Endothelial cell of umbilical vein (primary cell): ENCODE measurements around the gene TAOK1. TPM values are rescaled to one million over a fixed set of nuclear protein-coding genes. Genes with fewer than 3 reads are reported as not detected.

Experiments used
- BruUV-seq: library from RNA; stranded (reverse); fragments of 400-500 nt; replicated peaks from 2 replicates; lab custom pipeline; 2021; lab: Mats Ljungman, UMichigan
- CTCF ChIA-PET: fragments of 300-600, 350-600 bp; sonication (Branson Sonifier 250); formaldehyde crosslinking; loops from one replicate; lab custom pipeline; 2021; ENCODE audit warnings: antibody characterized with exemption, inconsistent platforms; lab: Charles Lee
- POLR2A ChIA-PET: fragments of 300-600, 350-600 bp; sonication (Branson Sonifier 250); formaldehyde crosslinking; loops from one replicate; lab custom pipeline; 2021; ENCODE audit warnings: antibody characterized with exemption, inconsistent platforms; lab: Charles Lee
- DNase-seq: peaks from one replicate; pipeline ENCODE4 v3.0.0-alpha.2; 2011; ENCODE audit warnings: low read depth, low spot score
- FAIRE-seq: peaks from 2 replicates; lab custom pipeline; 2011; peaks lifted over from hg19 to GRCh38; lab: Jason Lieb, UNC
- H2AFZ ChIP-seq: 2 replicates; pipeline ENCODE4 v1.6.0; 2012; ENCODE audit warnings: low read depth, low read length, control low read depth, inconsistent platforms
- H3K27ac ChIP-seq: 2 replicates; pipeline ENCODE4 v1.5.1; 2011; ENCODE audit warnings: low read depth, mild to moderate bottlenecking, control low read depth, low read length, moderate library complexity; ENCODE audit not compliant: insufficient read depth
- H3K27me3 ChIP-seq, 2 experiments: 2 replicates each; pipeline versions ENCODE4 v1.6.0 to v1.6.1; 2011; ENCODE audit warnings: low read length in 2 of 2, mixed read lengths in 1 of 2; ENCODE audit not compliant: control insufficient read depth in 2 of 2, insufficient read depth in 2 of 2
- H3K36me3 ChIP-seq, 2 experiments: 2 replicates in 1 of 2; 3 replicates in 1 of 2; pipeline ENCODE4 v1.5.1; 2011; ENCODE audit warnings: low read length in 2 of 2, mild to moderate bottlenecking in 1 of 2, moderate library complexity in 1 of 2; ENCODE audit not compliant: control insufficient read depth in 2 of 2, insufficient read depth in 2 of 2; ENCODE audit errors: extremely low read depth in 1 of 2
- H3K4me1 ChIP-seq: 3 replicates; pipeline ENCODE4 v1.5.1; 2011; ENCODE audit warnings: mild to moderate bottlenecking, low read length; ENCODE audit not compliant: control insufficient read depth, insufficient read depth; ENCODE audit errors: extremely low read depth
- H3K4me2 ChIP-seq: 2 replicates; pipeline ENCODE4 v1.6.1; 2011; ENCODE audit warnings: low read length, control low read depth, mixed read lengths; ENCODE audit not compliant: insufficient read depth
- H3K4me3 ChIP-seq, 3 experiments: fragments of 200-600 bp in 1 of 3; sonication (generic), shearing (Covaris generic) in 1 of 3; replicated peaks in 1 of 3; 2 replicates each; pipeline ENCODE4 v1.5.1; 2011 to 2016; ENCODE audit warnings: control low read depth in 3 of 3, low read length in 3 of 3, mild to moderate bottlenecking in 2 of 3, inconsistent platforms in 1 of 3, low read depth in 1 of 3, moderate library complexity in 1 of 3; ENCODE audit not compliant: insufficient read depth in 1 of 3
- H3K79me2 ChIP-seq: 2 replicates; pipeline ENCODE4 v1.6.0; 2012; ENCODE audit warnings: low read length, inconsistent platforms; ENCODE audit not compliant: control insufficient read depth, insufficient read depth
- H3K9ac ChIP-seq: replicated peaks from 2 replicates; pipeline ENCODE3; 2011; ENCODE audit warnings: low read length, control low read depth; ENCODE audit not compliant: insufficient read depth; ENCODE audit errors: extremely low read depth
- H3K9me1 ChIP-seq: replicated peaks from 3 replicates; pipeline ENCODE4 v1.6.0; 2011; ENCODE audit warnings: mild to moderate bottlenecking, low read length; ENCODE audit not compliant: control insufficient read depth, insufficient read depth; ENCODE audit errors: extremely low read depth
- H3K9me3 ChIP-seq: replicated peaks from 2 replicates; pipeline ENCODE4 v1.5.1; 2012; ENCODE audit warnings: low read length, inconsistent platforms; ENCODE audit not compliant: control insufficient read depth, insufficient read depth
- H4K20me1 ChIP-seq: replicated peaks from 2 replicates; pipeline ENCODE3; 2011; ENCODE audit warnings: mild to moderate bottlenecking, low read length; ENCODE audit not compliant: control insufficient read depth, insufficient read depth; ENCODE audit errors: extremely low read depth
- FOS ChIP-seq: IDR thresholded peaks from 2 replicates; pipeline ENCODE4 v1.6.1; 2011; ENCODE audit warnings: mild to moderate bottlenecking, low read length, moderate library complexity, borderline replicate concordance; ENCODE audit not compliant: insufficient read depth
- POLR2A ChIP-seq: IDR thresholded peaks from 2 replicates; pipeline ENCODE4 v1.6.1; 2012; ENCODE audit warnings: low read depth, mild to moderate bottlenecking, control low read depth, low read length
- dilution Hi-C: fragments of 300-500 bp; cut with MboI; formaldehyde crosslinking; loops from one replicate; pipeline ENCODE4 v1.15.0; 2019; ENCODE audit warnings: low sequenced_read_pairs; ENCODE audit not compliant: extremely low pct_ligation_motif_present
- intact Hi-C: fragments of 100-400 bp; cut with micrococcal nuclease; formaldehyde crosslinking; loops from one replicate; pipeline ENCODE4 v1.10.0; 2022
- polyA plus RNA-seq, 4 experiments: library from polyadenylated mRNA; depleted of rRNA in 3 of 4; stranded (reverse) in 3 of 4; unstranded in 1 of 4; fragments of >200 nt; gene quantifications; 2 replicates each; pipeline versions ENCODE4 v1.2.1 to v1.2.3, GENCODE V29; 2011 to 2012; ENCODE audit warnings: missing spikeins in 1 of 4
- total RNA-seq: library from RNA; stranded (reverse); gene quantifications from 2 replicates; pipeline ENCODE4 v1.2.3, GENCODE V29; 2021
- TF ChIP-seq, protein P1 (sequence below), 2 donors: IDR thresholded peaks; 1 replicate in 1 of 2; 2 replicates in 1 of 2; pipeline ENCODE4 v1.5.1; 2011; ENCODE audit warnings: low read length in 2 of 2, mild to moderate bottlenecking in 2 of 2, moderate library complexity in 2 of 2, control low read depth in 1 of 2, inconsistent platforms in 1 of 2, low read depth in 1 of 2; ENCODE audit not compliant: insufficient read depth in 1 of 2; ENCODE audit errors: extremely low read depth in 1 of 2

TAOK1 gene
- total and polyA plus RNA-seq, 2 donors (not counting 3 experiments of a cell fraction or from before 2014, with no cell fraction given): 11.0 to 82.2 TPM

DNA sequence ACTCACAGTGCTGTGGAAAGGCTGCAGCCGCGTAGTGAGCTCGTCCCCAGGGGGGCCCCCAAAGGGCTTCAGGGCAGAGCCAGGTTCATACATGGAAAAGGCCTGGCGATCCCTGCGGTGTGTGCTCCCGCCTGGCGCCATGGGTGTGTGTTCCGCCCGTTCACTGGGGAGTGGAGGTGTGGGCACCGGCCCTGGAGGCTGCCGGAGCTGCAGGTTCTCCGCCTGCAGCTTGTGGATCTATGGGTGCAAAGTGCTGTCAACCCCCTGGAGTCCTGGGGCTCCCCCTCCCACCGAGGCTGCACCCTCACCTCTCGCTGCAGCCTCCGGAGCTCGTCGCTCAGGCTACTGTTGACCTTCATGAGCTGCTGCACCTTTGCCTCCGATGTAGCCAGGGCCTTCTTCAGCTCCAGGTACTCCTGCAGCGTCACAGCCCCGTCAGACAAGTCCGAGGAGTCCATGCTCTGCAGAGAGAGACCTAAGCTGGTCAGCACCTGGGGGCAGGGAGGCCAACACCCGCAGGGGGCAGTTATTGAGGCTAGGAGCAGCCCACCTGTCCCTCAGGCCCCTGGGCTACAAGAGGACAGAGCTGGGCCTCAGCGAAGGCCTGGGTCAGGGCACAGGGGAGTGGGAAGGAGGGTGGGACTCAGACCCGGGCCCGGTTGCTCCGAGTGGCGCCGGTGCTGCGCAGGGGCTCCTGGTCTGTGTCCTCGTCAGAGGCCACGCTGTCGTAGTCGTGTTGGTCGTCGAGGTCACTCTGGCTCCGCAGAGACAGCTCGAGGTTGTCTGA lies 186.2 kb downstream of the TAOK1 start:
- peaks cover 23 to 57% of the 10 kb centered on the region in 2 experiments for H3K36me3 ChIP-seq
- dilution Hi-C loops: no loop called here

More for the DNA sequence above, 186.2 kb downstream of the TAOK1 start:
- no peaks in the 10 kb centered on the region for H4K20me1 ChIP-seq
- H3K79me2 ChIP-seq: peaks cover 3% of the 10 kb centered on the region
- no peak overlapping the region for H2AFZ ChIP-seq
- FAIRE-seq (no peak), DNase-seq (no peak)
- H3K9me3 ChIP-seq: no peaks in the 10 kb centered on the region
- H3K9me1 ChIP-seq: no peaks in the 10 kb centered on the region
- ChIA-PET POLR2A (no interaction called here), CTCF (interaction anchor here (1.1 to 9.4 kb wide), 6 partner anchors 16 to 517 kb away, joined by 3 to 152 read pairs (median 8); partner anchors contain the start of gene ANKRD13B)
- H3K4me3 ChIP-seq: no peak overlapping the region
- no peak overlapping the region for H3K9ac ChIP-seq
- intact Hi-C loops: no loop called here
- no peak for TF ChIP-seq FOS
- no peak for TF ChIP-seq POLR2A
- TF ChIP-seq, protein P1, sequence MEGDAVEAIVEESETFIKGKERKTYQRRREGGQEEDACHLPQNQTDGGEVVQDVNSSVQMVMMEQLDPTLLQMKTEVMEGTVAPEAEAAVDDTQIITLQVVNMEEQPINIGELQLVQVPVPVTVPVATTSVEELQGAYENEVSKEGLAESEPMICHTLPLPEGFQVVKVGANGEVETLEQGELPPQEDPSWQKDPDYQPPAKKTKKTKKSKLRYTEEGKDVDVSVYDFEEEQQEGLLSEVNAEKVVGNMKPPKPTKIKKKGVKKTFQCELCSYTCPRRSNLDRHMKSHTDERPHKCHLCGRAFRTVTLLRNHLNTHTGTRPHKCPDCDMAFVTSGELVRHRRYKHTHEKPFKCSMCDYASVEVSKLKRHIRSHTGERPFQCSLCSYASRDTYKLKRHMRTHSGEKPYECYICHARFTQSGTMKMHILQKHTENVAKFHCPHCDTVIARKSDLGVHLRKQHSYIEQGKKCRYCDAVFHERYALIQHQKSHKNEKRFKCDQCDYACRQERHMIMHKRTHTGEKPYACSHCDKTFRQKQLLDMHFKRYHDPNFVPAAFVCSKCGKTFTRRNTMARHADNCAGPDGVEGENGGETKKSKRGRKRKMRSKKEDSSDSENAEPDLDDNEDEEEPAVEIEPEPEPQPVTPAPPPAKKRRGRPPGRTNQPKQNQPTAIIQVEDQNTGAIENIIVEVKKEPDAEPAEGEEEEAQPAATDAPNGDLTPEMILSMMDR (IDR thresholded peaks at IDR 0.05; ENCODE audit: extremely low read depth in 1 of 2, insufficient read depth in 1 of 2, low read depth in 1 of 2, low read length in 2 of 2): no peak
- H3K4me1 ChIP-seq: peaks cover 3% of the 10 kb centered on the region
- H3K27ac ChIP-seq: no peak overlapping the region
- BruUV-seq: no TSS peak
- H3K4me2 ChIP-seq: no peak overlapping the region
- H3K27me3 ChIP-seq: no peaks in the 10 kb centered on the region
